Activated CD8-positive, alpha-beta T cell treated with anti-CD3 and anti-CD28 coated beads for 36 hours (primary cell): Measurements from ENCODE around the gene NAPA. TPM values are rescaled to one million over a fixed set of nuclear protein-coding genes. Genes with fewer than 3 reads are reported as not detected.
A peak's percentile ranks its signal among the peaks of the same experiment; 100 is the strongest.

ENCODE experiments used
- ATAC-seq: fragments of 200-7000 bp; cut with Tn5 transposase; one replicate; pipeline ENCODE4 v1.10.0; 2021; ENCODE audit warnings: mild to moderate bottlenecking, moderate library complexity
- CTCF ChIA-PET: fragments of 350-600 bp; sonication (Branson Sonifier 250); formaldehyde crosslinking; loops from one replicate; lab custom pipeline; 2021; ENCODE audit warnings: antibody characterized with exemption; lab: Charles Lee
- POLR2A ChIA-PET: fragments of 350-600 bp; sonication (Branson Sonifier 250); formaldehyde crosslinking; loops from one replicate; lab custom pipeline; 2021; ENCODE audit warnings: antibody characterized with exemption; lab: Charles Lee
- DNase-seq: peaks from one replicate; pipeline ENCODE4 v3.0.0-alpha.2; 2020
- H3K27ac Mint-ChIP-seq: one replicate; pipeline ENCODE4 v1.8.0; 2021; ENCODE audit warnings: mild to moderate bottlenecking, mixed read lengths
- H3K27me3 Mint-ChIP-seq: one replicate; pipeline ENCODE4 v1.8.0; 2021; ENCODE audit warnings: mixed read lengths
- H3K36me3 Mint-ChIP-seq: one replicate; pipeline ENCODE4 v1.8.0; 2021; ENCODE audit warnings: low read depth, mixed read lengths
- H3K4me1 Mint-ChIP-seq: one replicate; pipeline ENCODE4 v1.8.0; 2021; ENCODE audit warnings: low read depth, mixed read lengths
- H3K4me3 Mint-ChIP-seq: one replicate; pipeline ENCODE4 v1.8.0; 2021; ENCODE audit warnings: mild to moderate bottlenecking, moderate library complexity, mixed read lengths
- H3K9me3 Mint-ChIP-seq: one replicate; pipeline ENCODE4 v1.8.0; 2021; ENCODE audit warnings: mixed read lengths
- CTCF ChIP-seq: fragments of 200-600 bp; IDR thresholded peaks from one replicate; pipeline ENCODE4 v1.8.0; 2022; ENCODE audit warnings: antibody characterized with exemption, mild to moderate bottlenecking
- intact Hi-C: fragments of 100-400 bp; cut with micrococcal nuclease; formaldehyde crosslinking; loops from one replicate; pipeline ENCODE4 v1.10.0; 2022
- total RNA-seq, 2 experiments: library from RNA; stranded (reverse); gene quantifications; one replicate each; pipeline ENCODE4 v1.2.3, GENCODE V29; 2021

Gene NAPA
- 10 to 100 TPM; 43.9 to 47.2 TPM for total RNA-seq

GRCh38 chr19:47514869-47515588 is at the start of gene NAPA:
NAPA (minus strand) TSS chr19:47515063; CDS start chr19:47514940, 123 bp downstream.
- ATAC-seq (peak; percentile 98), DNase-seq (peak; percentile 100)
- no peak for TF ChIP-seq CTCF
- peaks cover 75% of the 10 kb centered on the region for H3K4me1 Mint-ChIP-seq
- H3K27me3 Mint-ChIP-seq: no peaks in the 10 kb centered on the region
- peaks cover 3% of the 10 kb centered on the region for H3K36me3 Mint-ChIP-seq
- peak within 1 kb of the TSS; percentile 98 for H3K27ac Mint-ChIP-seq
- H3K4me3 Mint-ChIP-seq: peak within 1 kb of the TSS; percentile 98
- CTCF ChIA-PET: interaction anchor here (0.7 to 5.4 kb wide), 30 partner anchors 9 to 198 kb away, joined by 3 to 37 read pairs (median 4); partner anchors contain the start of gene KPTN
- POLR2A ChIA-PET: interaction anchor here (0.7 to 2.9 kb wide), 15 partner anchors 9 to 263 kb away, joined by 3 to 18 read pairs (median 4); partner anchors contain the start of gene KPTN
- no peaks in the 10 kb centered on the region for H3K9me3 Mint-ChIP-seq
- intact Hi-C loops: loop anchor here (5.0 to 10.0 kb wide), 2 partner anchors 80 to 87 kb away; no protein-coding TSS in a partner anchor

- Mint-ChIP-seq H3K36me3 (no peaks in the 10 kb centered on the region), H3K27me3 (no peaks in the 10 kb centered on the region), H3K4me3 (no peak overlapping the region), H3K27ac (no peak overlapping the region), H3K9me3 (no peaks in the 10 kb centered on the region), H3K4me1 (no peaks in the 10 kb centered on the region)
- POLR2A ChIA-PET: no interaction called here
- DNase-seq (no peak), ATAC-seq (no peak)
- intact Hi-C loops: no loop called here
- CTCF ChIA-PET: no interaction called here
- TF ChIP-seq CTCF: no peak
Measured at GRCh38 chr19:47564081-47564480, 49.2 kb upstream of the NAPA start.

- Mint-ChIP-seq H3K4me3 (no peak overlapping the region), H3K4me1 (no peaks in the 10 kb centered on the region), H3K9me3 (no peaks in the 10 kb centered on the region), H3K36me3 (no peaks in the 10 kb centered on the region), H3K27me3 (no peaks in the 10 kb centered on the region), H3K27ac (no peak overlapping the region)
- TF ChIP-seq CTCF: no peak
- ATAC-seq (no peak), DNase-seq (no peak)
- intact Hi-C loops: no loop called here
- ChIA-PET POLR2A (interaction anchor here (1.3 kb wide), 1 partner anchor 46 kb away, joined by 3 read pairs; no protein-coding TSS in a partner anchor), CTCF (interaction anchor here (0.7 to 1.0 kb wide), 2 partner anchors 125 to 145 kb away, joined by 4 read pairs; no protein-coding TSS in a partner anchor)
Measured at GRCh38 chr19:47561440-47562057, 46.7 kb upstream of the NAPA start.

- Mint-ChIP-seq H3K27me3 (no peaks in the 10 kb centered on the region), H3K4me1 (no peaks in the 10 kb centered on the region), H3K4me3 (no peak overlapping the region), H3K36me3 (no peaks in the 10 kb centered on the region), H3K9me3 (no peaks in the 10 kb centered on the region), H3K27ac (no peak overlapping the region)
- POLR2A ChIA-PET: interaction anchor here (0.5 kb wide), 1 partner anchor 43 kb away, joined by 3 read pairs; no protein-coding TSS in a partner anchor
- ATAC-seq: no peak
- intact Hi-C loops: no loop called here
- TF ChIP-seq CTCF: no peak
- no peak for DNase-seq
- CTCF ChIA-PET: interaction anchor here (0.7 to 1.0 kb wide), 3 partner anchors 45 to 146 kb away, joined by 4 to 5 read pairs (median 4); no protein-coding TSS in a partner anchor
Measured at GRCh38 chr19:47560999-47561398, 46.1 kb upstream of the NAPA start.
